ENCODE measurements around the gene SLC66A1. TPM values are rescaled to one million over a fixed set of nuclear protein-coding genes. Genes with fewer than 3 reads are reported as not detected.

Gene SLC66A1
- total and polyA plus RNA-seq, 9 donors, result 2.4 to 15.2 (median 10.4) TPM

- H3K9me3 ChIP-seq, result no peaks in the 10 kb centered on the region
- intact Hi-C loops (cut with DNase I), result no loop called here
- peaks cover 14% of the 10 kb centered on the region for H3K4me1 ChIP-seq (ENCODE audit: insufficient read depth)
- TF ChIP-seq CTCF (IDR thresholded peaks at IDR 0.05) (no peak), POLR2A (IDR thresholded peaks at IDR 0.05) (no peak), EP300 (IDR thresholded peaks at IDR 0.05) (no peak)
- H3K27ac ChIP-seq, result no peak overlapping the region
- no peak overlapping the region for H3K4me3 ChIP-seq
- DNase-seq, result no peak
- 93 to 97% (median 94%) methylated on average over 4 of the region's 4 CpGs for WGBS, 3 donors
- no peaks in the 10 kb centered on the region for H3K36me3 ChIP-seq
- H3K27me3 ChIP-seq, result no peaks in the 10 kb centered on the region
Observed at GRCh38 chr1:19313636-19313959, 1.5 kb downstream of the SLC66A1 start.

GRCh38 chr1:19313961-19314882, 2.1 kb downstream of the SLC66A1 start:
- Histone ChIP-seq H3K27ac (no peak overlapping the region), H3K27me3 (no peaks in the 10 kb centered on the region), H3K4me3 (no peak overlapping the region), H3K4me1 (ENCODE audit: insufficient read depth) (peaks cover 14% of the 10 kb centered on the region), H3K9me3 (no peaks in the 10 kb centered on the region), H3K36me3 (no peaks in the 10 kb centered on the region)
- intact Hi-C loops (cut with DNase I), result no loop called here
- TF ChIP-seq CTCF (IDR thresholded peaks at IDR 0.05), result no peak
- no peak for TF ChIP-seq EP300 (IDR thresholded peaks at IDR 0.05)
- DNase-seq, result no peak
- 83 to 91% (median 90%) methylated on average over 10 of the region's 10 CpGs for WGBS, 3 donors

DNA sequence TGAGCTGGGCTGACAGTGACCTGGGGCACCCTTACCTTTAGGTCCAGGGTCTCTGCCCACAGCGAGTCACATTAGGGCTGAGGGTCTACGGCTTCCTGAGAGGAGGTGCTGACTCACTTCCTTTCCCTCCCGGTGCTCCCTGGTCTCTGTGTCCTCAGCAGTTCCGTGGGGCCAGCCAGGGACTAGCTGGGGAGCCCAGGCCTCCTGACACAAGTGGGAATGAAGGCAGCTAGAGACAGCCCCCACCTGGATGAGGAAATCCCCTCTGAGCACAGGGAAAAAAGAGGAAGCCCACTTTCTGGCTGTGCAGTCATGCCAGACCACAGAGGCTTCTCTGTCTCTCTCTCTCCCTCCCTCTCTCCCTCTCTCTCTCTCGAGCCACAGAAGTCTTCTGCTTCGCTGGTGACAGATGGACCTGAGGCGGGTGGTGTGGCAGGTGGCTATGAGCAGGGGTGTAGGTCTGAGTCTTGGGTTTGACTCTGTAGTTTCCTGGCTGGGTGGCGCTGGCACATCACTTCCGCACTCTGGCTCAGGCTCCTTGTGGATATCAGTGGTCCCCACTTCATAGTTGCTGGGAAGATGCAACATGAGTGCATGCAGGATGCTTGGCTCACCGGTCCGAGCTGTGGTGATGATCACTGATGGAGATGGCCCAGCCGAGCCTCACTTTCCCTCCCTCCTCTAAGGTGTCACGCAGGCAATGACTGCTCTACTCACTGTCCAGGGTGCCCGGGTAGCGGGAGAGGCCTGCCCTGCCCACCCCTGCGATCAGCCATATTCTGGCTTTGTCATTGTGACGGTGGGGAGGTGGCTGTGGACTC, 3.5 kb downstream of the SLC66A1 start:
- Histone ChIP-seq H3K4me1 (ENCODE audit: insufficient read depth) (peaks cover 12% of the 10 kb centered on the region), H3K27ac (no peak overlapping the region), H3K4me3 (no peak overlapping the region), H3K27me3 (no peaks in the 10 kb centered on the region), H3K9me3 (no peaks in the 10 kb centered on the region), H3K36me3 (no peaks in the 10 kb centered on the region)
- DNase-seq, result no peak
- intact Hi-C loops (cut with DNase I), result no loop called here
- TF ChIP-seq EP300 (IDR thresholded peaks at IDR 0.05), result no peak
- TF ChIP-seq POLR2A (IDR thresholded peaks at IDR 0.05), result no peak
- no peak for TF ChIP-seq CTCF (IDR thresholded peaks at IDR 0.05)
- 74 to 82% (median 76%) methylated on average over 17 of the region's 17 CpGs for WGBS, 3 donors

DNA sequence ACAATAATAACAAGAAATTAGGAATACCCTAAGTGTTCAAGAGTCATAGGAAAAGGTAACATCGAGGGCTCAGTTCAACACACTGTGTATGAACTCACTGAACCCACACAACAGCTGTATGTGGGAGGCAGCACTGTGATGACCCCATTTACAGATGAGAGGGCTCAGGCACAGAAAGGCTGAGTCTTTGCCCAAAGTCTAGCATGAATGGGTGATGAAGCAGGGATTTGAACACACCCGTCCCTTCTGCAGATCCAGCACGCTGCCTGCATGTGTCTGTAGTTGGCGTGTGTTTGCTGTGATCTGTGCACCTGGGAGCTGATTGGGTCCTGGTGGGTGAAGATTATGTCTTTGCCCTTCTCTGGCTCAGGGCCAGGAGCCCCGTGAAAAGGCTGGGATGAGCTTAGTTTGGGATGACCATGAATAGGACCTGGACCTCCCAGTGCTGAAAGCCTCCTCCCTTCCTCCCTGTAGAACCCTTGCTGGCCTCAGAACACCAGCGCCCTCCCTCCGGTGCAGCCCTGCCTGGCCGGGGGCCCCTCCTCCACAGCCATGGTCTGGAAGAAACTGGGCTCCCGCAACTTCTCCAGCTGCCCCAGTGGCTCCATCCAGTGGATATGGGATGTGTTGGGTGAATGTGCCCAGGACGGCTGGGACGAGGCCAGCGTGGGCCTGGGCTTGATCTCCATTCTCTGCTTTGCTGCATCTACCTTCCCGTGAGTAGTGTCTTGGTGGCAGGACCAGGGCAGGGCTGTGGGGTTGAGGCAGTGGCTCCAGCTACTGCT, 5.2 kb downstream of the SLC66A1 start:
- Histone ChIP-seq H3K4me1 (ENCODE audit: insufficient read depth) (peaks cover 5% of the 10 kb centered on the region), H3K36me3 (no peaks in the 10 kb centered on the region), H3K27ac (no peak overlapping the region), H3K4me3 (no peak overlapping the region), H3K27me3 (no peaks in the 10 kb centered on the region), H3K9me3 (no peaks in the 10 kb centered on the region)
- peak in 1 of 5 donors; percentile 33 for DNase-seq
- TF ChIP-seq POLR2A (IDR thresholded peaks at IDR 0.05), result no peak
- no peak for TF ChIP-seq CTCF (IDR thresholded peaks at IDR 0.05)
- intact Hi-C loops (cut with DNase I), result no loop called here
- 63 to 68% (median 65%) methylated on average over 13 of the region's 13 CpGs for WGBS, 3 donors
